Smooth muscle cell (in vitro differentiated cells): ENCODE data around the gene KCTD16. TPM values are rescaled to one million over a fixed set of nuclear protein-coding genes. Genes with fewer than 3 reads are reported as not detected.

Experiments used
- DNase-seq: peaks from one replicate; lab custom pipeline; 2025; ENCODE audit not compliant: unreplicated experiment; lab: John Stamatoyannopoulos, UW
- H2AFZ ChIP-seq: fragments of 200-600 bp; sonication (generic); 2 replicates; pipeline ENCODE4 v1.6.0; 2016; ENCODE audit warnings: antibody characterized with exemption, low read depth, mild to moderate bottlenecking
- H3F3A ChIP-seq: fragments of 200-600 bp; sonication (generic); 2 replicates; pipeline ENCODE4 v1.6.0; 2017; ENCODE audit warnings: antibody characterized with exemption, low read depth
- H3K27ac ChIP-seq: fragments of 200-600 bp; sonication (generic); 2 replicates; pipeline ENCODE4 v1.5.1; 2016; ENCODE audit warnings: low read depth, mild to moderate bottlenecking
- H3K27me3 ChIP-seq: fragments of 200-600 bp; sonication (generic); 2 replicates; pipeline ENCODE4 v1.6.1; 2016; ENCODE audit warnings: low read depth, mild to moderate bottlenecking
- H3K36me3 ChIP-seq: fragments of 200-600 bp; sonication (generic); 2 replicates; pipeline ENCODE4 v1.5.1; 2016; ENCODE audit warnings: low read depth
- H3K4me1 ChIP-seq: fragments of 200-600 bp; sonication (generic); 2 replicates; pipeline ENCODE4 v1.5.1; 2016; ENCODE audit warnings: low read depth
- H3K4me2 ChIP-seq: fragments of 200-600 bp; sonication (generic); 2 replicates; pipeline ENCODE4 v1.6.0; 2016; ENCODE audit warnings: mild to moderate bottlenecking
- H3K4me3 ChIP-seq: fragments of 200-600 bp; sonication (generic); 2 replicates; pipeline ENCODE4 v1.5.1; 2016; ENCODE audit warnings: mild to moderate bottlenecking
- H3K79me2 ChIP-seq: fragments of 200-600 bp; sonication (generic); 2 replicates; pipeline ENCODE4 v1.6.0; 2016; ENCODE audit warnings: low read depth, mild to moderate bottlenecking
- H3K9ac ChIP-seq: fragments of 200-600 bp; sonication (generic); 2 replicates; pipeline ENCODE4 v1.6.0; 2016; ENCODE audit warnings: low read depth
- H3K9me3 ChIP-seq: fragments of 200-600 bp; sonication (generic); replicated peaks from 2 replicates; pipeline ENCODE4 v1.5.1; 2016; ENCODE audit warnings: low read depth
- H4K20me1 ChIP-seq: fragments of 200-600 bp; sonication (generic); 2 replicates; pipeline ENCODE4 v1.6.0; 2016; ENCODE audit warnings: low read depth
- CTCF ChIP-seq: fragments of 200-600 bp; sonication (generic); IDR thresholded peaks from 2 replicates; pipeline ENCODE4 v1.5.1; 2017; ENCODE audit warnings: borderline replicate concordance, mild to moderate bottlenecking, antibody characterized with exemption; ENCODE audit not compliant: insufficient read depth, poor library complexity, severe bottlenecking
- WGBS: methylation state at CpG from one replicate; pipeline ENCODE4 v1.1.7; 2016; ENCODE audit warnings: low lambda C conversion rate; 5-methylcytosine and 5-hydroxymethylcytosine counted together
- polyA plus RNA-seq: library from polyadenylated mRNA; unstranded; fragments of >200 nt; fragmentation: Nextera tagmentation; extraction: Ambion mirVana; gene quantifications from 2 replicates; pipeline ENCODE4 v1.2.1, GENCODE V29; 2016
- total RNA-seq: library from RNA; depleted of rRNA; stranded (reverse); fragments of >200 nt; gene quantifications from 2 replicates; pipeline ENCODE4 v1.2.3, GENCODE V29; 2014

The KCTD16 gene
- total and polyA plus RNA-seq, 2 experiments from 2014 or later: 1.6 to 11.1 TPM

- no peaks in the 10 kb centered on the region for H4K20me1 ChIP-seq
- peaks cover 12% of the 10 kb centered on the region for H3K4me1 ChIP-seq
- no peaks in the 10 kb centered on the region for H3K36me3 ChIP-seq
- no peak for DNase-seq
- no peak overlapping the region for H3K4me3 ChIP-seq
- 83% methylated on average over 3 of the region's 3 CpGs for WGBS
- no peaks in the 10 kb centered on the region for H3K9me3 ChIP-seq
- peaks cover 5% of the 10 kb centered on the region for H3F3A ChIP-seq
- H3K9ac ChIP-seq: no peak overlapping the region
- no peaks in the 10 kb centered on the region for H3K27me3 ChIP-seq
- H3K27ac ChIP-seq: no peak overlapping the region
- no peak overlapping the region for H3K4me2 ChIP-seq
- no peaks in the 10 kb centered on the region for H3K79me2 ChIP-seq
- no peak for TF ChIP-seq CTCF
- H2AFZ ChIP-seq: no peak overlapping the region
These were observed 286.5 kb downstream of the KCTD16 start for GRCh38 chr5:144457160-144457559.

GRCh38 chr5:144458216-144458615 lies 287.5 kb downstream of the KCTD16 start:
- DNase-seq: no peak
- WGBS: 94% methylated on average over 4 of the region's 4 CpGs
- Histone ChIP-seq H3K9me3 (no peaks in the 10 kb centered on the region), H3K36me3 (no peaks in the 10 kb centered on the region), H3K4me2 (no peak overlapping the region), H2AFZ (no peak overlapping the region), H3K27ac (no peak overlapping the region), H3K79me2 (no peaks in the 10 kb centered on the region), H3F3A (peaks cover 5% of the 10 kb centered on the region), H4K20me1 (no peaks in the 10 kb centered on the region), H3K27me3 (no peaks in the 10 kb centered on the region), H3K4me1 (peaks cover 12% of the 10 kb centered on the region), H3K4me3 (no peak overlapping the region), H3K9ac (no peak overlapping the region)
- TF ChIP-seq CTCF: no peak

GRCh38 chr5:144460600-144460999 lies 289.9 kb downstream of the KCTD16 start:
- H3K9ac ChIP-seq: no peak overlapping the region
- TF ChIP-seq CTCF: no peak
- H3K9me3 ChIP-seq: no peaks in the 10 kb centered on the region
- no peak overlapping the region for H2AFZ ChIP-seq
- H3K4me1 ChIP-seq: peaks cover 8% of the 10 kb centered on the region
- H3K4me2 ChIP-seq: peak overlapping the region; percentile 42
- no peaks in the 10 kb centered on the region for H3K36me3 ChIP-seq
- peak overlapping the region; percentile 31 for H3K27ac ChIP-seq
- no peak overlapping the region for H3K4me3 ChIP-seq
- no peaks in the 10 kb centered on the region for H3F3A ChIP-seq
- no peaks in the 10 kb centered on the region for H3K27me3 ChIP-seq
- DNase-seq: no peak
- H3K79me2 ChIP-seq: no peaks in the 10 kb centered on the region
- 0% methylated on average over 1 of the region's 1 CpG for WGBS
- no peaks in the 10 kb centered on the region for H4K20me1 ChIP-seq

GRCh38 chr5:144462577-144462976 lies 291.9 kb downstream of the KCTD16 start:
- Histone ChIP-seq H3K27me3 (no peaks in the 10 kb centered on the region), H3K9ac (no peak overlapping the region), H3F3A (peaks cover 6% of the 10 kb centered on the region), H2AFZ (no peak overlapping the region), H3K79me2 (no peaks in the 10 kb centered on the region), H3K27ac (no peak overlapping the region), H3K36me3 (no peaks in the 10 kb centered on the region), H3K9me3 (no peaks in the 10 kb centered on the region), H3K4me3 (no peak overlapping the region), H4K20me1 (no peaks in the 10 kb centered on the region), H3K4me2 (no peak overlapping the region), H3K4me1 (peaks cover 5% of the 10 kb centered on the region)
- 51% methylated on average over 2 of the region's 2 CpGs for WGBS
- DNase-seq: no peak
- no peak for TF ChIP-seq CTCF
